NCI-H226 (cell line): ENCODE results near the gene SLC9B2.
"Not testable (repeated sequence)": the region's sequence is repeated elsewhere in the genome, so short reads cannot be mapped to it uniquely, and the experiment has no call there.

Experiments used
- DNase-seq: peaks from one replicate; pipeline ENCODE4 v3.0.0-alpha.2; 2015

SLC9B2 gene

GRCh38 chr4:103018391-103019307 is 57.9 kb downstream of the SLC9B2 start:
- DNase-seq, result no peak

DNA sequence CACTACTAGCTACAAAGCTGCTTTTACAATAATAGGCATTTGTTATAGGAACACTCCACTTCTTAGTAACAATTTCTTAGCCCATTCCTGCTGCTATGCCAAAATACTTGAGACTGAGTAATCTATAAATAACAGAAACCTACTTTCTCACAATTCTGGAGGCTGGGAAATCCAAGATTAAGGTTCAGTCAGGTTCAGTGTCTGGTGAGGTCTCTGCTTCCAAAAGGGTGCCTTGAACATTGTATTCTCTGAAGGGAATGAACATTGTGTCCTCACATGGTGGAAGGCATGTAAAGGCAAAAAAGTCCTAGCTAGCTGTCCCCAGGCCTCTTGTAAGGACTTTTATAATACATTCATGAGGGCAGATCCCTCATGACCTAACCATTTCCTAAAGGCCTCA is 64.0 kb downstream of the SLC9B2 start:
- no peak for DNase-seq

DNA sequence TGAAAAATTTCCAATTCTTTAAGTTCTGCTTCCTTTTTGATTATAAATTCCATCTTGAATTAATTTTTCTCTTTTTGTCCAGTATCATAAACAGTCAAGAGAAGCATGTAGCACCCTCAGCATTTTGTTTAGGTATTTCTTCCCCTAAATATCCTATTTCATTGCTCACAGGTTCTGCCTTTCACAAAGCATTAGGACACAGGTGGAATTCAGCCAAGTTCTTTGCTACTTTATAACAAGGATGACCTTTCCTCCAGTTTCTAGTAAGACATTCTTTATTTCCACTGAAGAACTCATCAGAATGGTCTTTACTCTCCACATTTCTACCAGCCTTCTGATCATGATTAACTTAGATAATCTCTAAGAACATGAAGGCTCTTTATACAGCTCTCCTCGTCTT is 64.5 kb downstream of the SLC9B2 start:
- peak; percentile 69 for DNase-seq

GRCh38 chr4:103011378-103012025 is 65.1 kb downstream of the SLC9B2 start:
- DNase-seq, result peak; percentile 92

DNA sequence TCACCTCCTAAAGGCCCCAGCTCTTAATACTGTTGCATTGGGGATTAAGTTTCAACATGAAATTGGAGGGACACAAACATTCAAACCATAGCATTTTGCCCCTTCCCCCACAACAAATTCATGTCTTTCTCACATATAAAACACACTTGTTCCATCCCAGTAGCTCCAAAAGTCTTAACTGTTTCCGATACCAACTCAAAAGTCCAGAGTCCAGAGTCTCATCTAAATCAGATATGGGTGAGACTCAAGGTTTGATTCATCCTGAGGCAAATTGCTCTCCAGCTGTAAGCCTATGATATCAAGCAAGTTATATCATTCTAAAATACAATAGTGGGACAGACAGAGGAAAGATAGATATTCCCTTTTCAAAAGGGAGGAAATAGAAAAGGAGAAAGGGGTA is 65.8 kb downstream of the SLC9B2 start:
- DNase-seq, result no peak

GRCh38 chr4:103008875-103009729 is 67.5 kb downstream of the SLC9B2 start:
- peak; percentile 16 for DNase-seq

DNA sequence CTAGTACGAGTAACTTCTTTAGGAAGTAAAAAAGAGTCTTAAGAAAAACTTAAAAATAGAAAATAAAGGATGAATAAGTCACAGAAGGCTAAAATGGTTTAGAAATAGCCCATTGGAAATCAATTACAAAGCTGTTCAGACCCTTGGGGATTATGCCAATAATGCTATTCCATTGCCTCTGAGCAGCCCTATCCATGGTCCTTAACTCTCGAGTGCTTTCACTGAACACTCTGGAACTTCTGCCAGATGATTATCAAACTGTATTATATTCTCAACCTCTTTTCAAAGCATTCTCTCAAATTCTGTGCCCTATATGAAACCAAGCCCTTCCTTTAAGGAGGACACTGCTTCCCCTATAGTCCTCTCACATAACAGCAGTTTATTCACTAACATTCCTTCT is 74.0 kb downstream of the SLC9B2 start:
- DNase-seq, result no peak

- no peak for DNase-seq
These were observed 81.8 kb downstream of the SLC9B2 start for GRCh38 chr4:102994803-102995202.

DNA sequence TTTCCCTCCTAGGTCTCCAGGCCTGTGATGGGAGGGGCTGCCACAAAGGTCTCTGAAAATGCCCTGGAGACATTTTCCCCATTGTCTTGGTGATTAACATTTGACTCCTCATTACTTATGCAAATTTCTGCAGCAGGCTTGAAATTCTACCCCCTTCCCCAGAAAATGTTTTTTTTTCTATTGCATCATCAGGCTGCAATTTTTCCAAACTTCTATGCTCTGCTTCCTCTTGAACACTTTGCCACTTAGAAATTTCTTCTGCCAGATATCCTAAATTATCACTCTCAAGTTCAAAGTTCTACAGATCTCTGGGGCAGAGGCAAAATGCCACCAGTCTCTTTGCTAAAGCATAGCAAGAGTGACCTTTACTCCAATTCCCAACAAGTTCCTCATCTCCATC is 82.6 kb downstream of the SLC9B2 start:
- not testable (repeated sequence) for DNase-seq

DNA sequence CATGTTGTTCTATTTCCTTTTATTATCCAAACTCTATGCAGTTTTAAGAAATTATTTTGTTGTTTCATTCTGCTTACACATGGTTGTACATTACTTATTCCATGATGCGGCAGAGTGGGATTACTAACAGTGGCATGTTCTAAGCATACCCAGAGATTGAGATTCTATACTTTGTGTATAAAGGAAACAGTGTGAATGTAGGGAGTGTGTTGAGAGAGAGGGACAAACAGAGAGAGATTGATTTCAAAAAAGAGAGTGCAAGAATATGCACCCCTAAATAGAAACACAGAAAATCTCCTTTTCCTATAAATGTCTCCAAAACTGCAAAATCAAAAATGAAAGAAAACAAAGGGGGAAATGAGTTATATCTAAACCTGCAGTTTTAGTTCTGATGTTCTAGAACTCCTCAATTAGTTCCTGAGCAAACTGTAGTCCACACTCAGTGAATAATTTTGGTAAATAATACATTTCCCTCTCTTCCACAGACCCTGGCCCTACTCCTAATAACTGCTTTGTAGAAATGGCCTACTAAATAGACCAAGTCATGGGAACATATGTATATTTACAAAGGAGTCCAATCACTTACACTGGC is 88.0 kb downstream of the SLC9B2 start:
- DNase-seq, result no peak

DNA sequence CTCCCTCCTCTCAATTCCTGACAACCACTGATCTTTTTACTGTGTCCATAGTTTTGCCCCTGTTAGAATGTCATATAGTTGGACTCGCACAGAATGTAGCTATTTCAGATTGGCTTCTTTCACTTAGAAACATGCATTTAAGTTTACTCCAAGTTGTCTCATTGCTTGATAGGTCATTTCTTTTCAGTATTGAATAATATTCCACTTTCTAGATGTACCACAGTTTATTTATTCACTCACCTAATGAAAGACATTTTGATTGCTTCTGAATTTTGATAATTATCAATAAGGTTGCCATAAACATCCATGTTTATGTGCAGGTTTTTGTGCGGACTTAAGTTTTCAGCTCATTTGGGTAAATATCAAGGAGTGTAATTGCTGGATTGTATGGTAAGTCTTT is 95.6 kb downstream of the SLC9B2 start:
- no peak for DNase-seq
